ENCODE data around the gene RRP36. TPM values are rescaled to one million over a fixed set of nuclear protein-coding genes. Genes with fewer than 3 reads are reported as not detected.

Gene RRP36
- total and polyA plus RNA-seq, 9 of the 15 experiments (the other 6 are each of a cell fraction or from before 2014, with no cell fraction given) = 27.6 to 150 (median 114) TPM

- TF ChIP-seq, protein P1, sequence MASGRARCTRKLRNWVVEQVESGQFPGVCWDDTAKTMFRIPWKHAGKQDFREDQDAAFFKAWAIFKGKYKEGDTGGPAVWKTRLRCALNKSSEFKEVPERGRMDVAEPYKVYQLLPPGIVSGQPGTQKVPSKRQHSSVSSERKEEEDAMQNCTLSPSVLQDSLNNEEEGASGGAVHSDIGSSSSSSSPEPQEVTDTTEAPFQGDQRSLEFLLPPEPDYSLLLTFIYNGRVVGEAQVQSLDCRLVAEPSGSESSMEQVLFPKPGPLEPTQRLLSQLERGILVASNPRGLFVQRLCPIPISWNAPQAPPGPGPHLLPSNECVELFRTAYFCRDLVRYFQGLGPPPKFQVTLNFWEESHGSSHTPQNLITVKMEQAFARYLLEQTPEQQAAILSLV (tag; IDR thresholded peaks at IDR 0.05) = no peak
- TF ChIP-seq TFE3 (CRISPR knock-in tag; IDR thresholded peaks at IDR 0.05) = no peak
- 0 out of 2 replicates have a peak, but pooled peaks have one; percentile 6 for TF ChIP-seq ZNF12 (CRISPR knock-in tag; IDR thresholded peaks at IDR 0.05)
- TF ChIP-seq ETV5 (CRISPR knock-in tag; IDR thresholded peaks at IDR 0.05; ENCODE audit: low read depth) = 0 out of 2 replicates have a peak, but pooled peaks have one; percentile 2
- TF ChIP-seq NBN (IDR thresholded peaks at IDR 0.05; ENCODE audit: low read depth) = 0 out of 2 replicates have a peak, but pooled peaks have one; percentile 64
- TF ChIP-seq SMAD3 (CRISPR knock-in tag; conservative IDR thresholded peaks at IDR 0.05) = no peak
- TF ChIP-seq ZNF121 (CRISPR knock-in tag; conservative IDR thresholded peaks at IDR 0.05) = 0 out of 2 replicates have a peak, but pooled peaks have one; percentile 22
- no peak for TF ChIP-seq TRIM24 (IDR thresholded peaks at IDR 0.05)
- TF ChIP-seq, protein P2, sequence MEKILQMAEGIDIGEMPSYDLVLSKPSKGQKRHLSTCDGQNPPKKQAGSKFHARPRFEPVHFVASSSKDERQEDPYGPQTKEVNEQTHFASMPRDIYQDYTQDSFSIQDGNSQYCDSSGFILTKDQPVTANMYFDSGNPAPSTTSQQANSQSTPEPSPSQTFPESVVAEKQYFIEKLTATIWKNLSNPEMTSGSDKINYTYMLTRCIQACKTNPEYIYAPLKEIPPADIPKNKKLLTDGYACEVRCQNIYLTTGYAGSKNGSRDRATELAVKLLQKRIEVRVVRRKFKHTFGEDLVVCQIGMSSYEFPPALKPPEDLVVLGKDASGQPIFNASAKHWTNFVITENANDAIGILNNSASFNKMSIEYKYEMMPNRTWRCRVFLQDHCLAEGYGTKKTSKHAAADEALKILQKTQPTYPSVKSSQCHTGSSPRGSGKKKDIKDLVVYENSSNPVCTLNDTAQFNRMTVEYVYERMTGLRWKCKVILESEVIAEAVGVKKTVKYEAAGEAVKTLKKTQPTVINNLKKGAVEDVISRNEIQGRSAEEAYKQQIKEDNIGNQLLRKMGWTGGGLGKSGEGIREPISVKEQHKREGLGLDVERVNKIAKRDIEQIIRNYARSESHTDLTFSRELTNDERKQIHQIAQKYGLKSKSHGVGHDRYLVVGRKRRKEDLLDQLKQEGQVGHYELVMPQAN (IDR thresholded peaks at IDR 0.05; ENCODE audit: borderline replicate concordance) = peak; percentile 84
- TF ChIP-seq ZNF77 (CRISPR knock-in tag; IDR thresholded peaks at IDR 0.05) = no peak
- TF ChIP-seq ZFPM2 (CRISPR knock-in tag; IDR thresholded peaks at IDR 0.05) = no peak
- no peak for TF ChIP-seq HMBOX1 (IDR thresholded peaks at IDR 0.05)
- no peak for TF ChIP-seq HNRNPLL (IDR thresholded peaks at IDR 0.05; ENCODE audit: low read depth, low read length, poor library complexity, severe bottlenecking)
- no peak for TF ChIP-seq FOXM1 (IDR thresholded peaks at IDR 0.05; ENCODE audit: low read depth)
- no peak for TF ChIP-seq FOXM1 (CRISPR knock-in tag; IDR thresholded peaks at IDR 0.05; ENCODE audit: low read depth)
- no peak for TF ChIP-seq ZNF561 (CRISPR knock-in tag; conservative IDR thresholded peaks at IDR 0.05)
- TF ChIP-seq RBM25 (IDR thresholded peaks at IDR 0.05; ENCODE audit: low read depth, low read length, severe bottlenecking) = no peak
- no peak for TF ChIP-seq ZNF79 (CRISPR knock-in tag; IDR thresholded peaks at IDR 0.05; ENCODE audit: low read depth)
- TF ChIP-seq SP2 (IDR thresholded peaks at IDR 0.05; ENCODE audit: extremely low read depth, low read depth, low read length, poor library complexity, severe bottlenecking) = no peak
- no peak for TF ChIP-seq BRCA1 (IDR thresholded peaks at IDR 0.05)
- no peak for TF ChIP-seq BRCA1 (CRISPR knock-in tag; IDR thresholded peaks at IDR 0.05)
- TF ChIP-seq, protein P3, sequence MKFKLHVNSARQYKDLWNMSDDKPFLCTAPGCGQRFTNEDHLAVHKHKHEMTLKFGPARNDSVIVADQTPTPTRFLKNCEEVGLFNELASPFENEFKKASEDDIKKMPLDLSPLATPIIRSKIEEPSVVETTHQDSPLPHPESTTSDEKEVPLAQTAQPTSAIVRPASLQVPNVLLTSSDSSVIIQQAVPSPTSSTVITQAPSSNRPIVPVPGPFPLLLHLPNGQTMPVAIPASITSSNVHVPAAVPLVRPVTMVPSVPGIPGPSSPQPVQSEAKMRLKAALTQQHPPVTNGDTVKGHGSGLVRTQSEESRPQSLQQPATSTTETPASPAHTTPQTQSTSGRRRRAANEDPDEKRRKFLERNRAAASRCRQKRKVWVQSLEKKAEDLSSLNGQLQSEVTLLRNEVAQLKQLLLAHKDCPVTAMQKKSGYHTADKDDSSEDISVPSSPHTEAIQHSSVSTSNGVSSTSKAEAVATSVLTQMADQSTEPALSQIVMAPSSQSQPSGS (CRISPR knock-in tag; IDR thresholded peaks at IDR 0.05) = no peak
Observed at GRCh38 chr6:43013097-43013842, 8.2 kb upstream of the RRP36 start (continued).

Data from K562 (cell line).